Pericardium fibroblast (primary cell): ENCODE measurements around the gene SLC17A4. TPM values are rescaled to one million over a fixed set of nuclear protein-coding genes. Genes with fewer than 3 reads are reported as not detected.

Source experiments
- total RNA-seq: library from RNA; depleted of rRNA; stranded (reverse); fragments of >200 nt; gene quantifications from 2 replicates; pipeline ENCODE4 v1.2.3, GENCODE V29; 2015

The SLC17A4 gene, protein sequence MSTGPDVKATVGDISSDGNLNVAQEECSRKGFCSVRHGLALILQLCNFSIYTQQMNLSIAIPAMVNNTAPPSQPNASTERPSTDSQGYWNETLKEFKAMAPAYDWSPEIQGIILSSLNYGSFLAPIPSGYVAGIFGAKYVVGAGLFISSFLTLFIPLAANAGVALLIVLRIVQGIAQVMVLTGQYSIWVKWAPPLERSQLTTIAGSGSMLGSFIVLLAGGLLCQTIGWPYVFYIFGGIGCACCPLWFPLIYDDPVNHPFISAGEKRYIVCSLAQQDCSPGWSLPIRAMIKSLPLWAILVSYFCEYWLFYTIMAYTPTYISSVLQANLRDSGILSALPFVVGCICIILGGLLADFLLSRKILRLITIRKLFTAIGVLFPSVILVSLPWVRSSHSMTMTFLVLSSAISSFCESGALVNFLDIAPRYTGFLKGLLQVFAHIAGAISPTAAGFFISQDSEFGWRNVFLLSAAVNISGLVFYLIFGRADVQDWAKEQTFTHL
- not detected in 2 replicates for total RNA-seq

DNA sequence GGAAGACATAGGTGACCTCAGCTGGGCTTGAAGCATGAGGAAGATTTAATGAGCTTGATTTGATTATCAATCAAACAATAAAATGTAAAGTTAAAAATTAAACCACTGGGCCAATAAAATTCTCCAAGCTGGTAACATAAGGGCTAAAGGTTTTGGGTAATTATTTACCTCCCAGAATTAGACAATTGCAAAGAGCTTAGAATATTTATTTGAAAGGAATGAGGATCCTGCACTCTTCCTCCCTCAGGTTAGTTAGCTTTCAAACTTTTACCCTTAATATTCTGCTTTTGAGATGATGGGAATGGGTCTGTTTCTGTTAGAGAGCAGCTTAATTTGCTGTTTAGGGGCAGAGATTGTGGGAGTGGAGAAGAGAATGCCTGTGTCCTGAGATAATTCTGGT lies at the start of gene SLC17A4:
TSS of gene SLC17A4 (plus strand) at position 208 of the 400 bp plus-strand sequence. CDS start 7,221 bp downstream, outside the sequence.

Other genes with a start within 250 kb of the SLC17A4 start
- 0.12 TPM in 1 of 2 replicates, not detected in the other for gene SCGN, start 102.5 kb upstream of the SLC17A4 start, total RNA-seq
- gene SLC17A1, start 77.3 kb downstream of the SLC17A4 start, total RNA-seq: not detected in 2 replicates
- not detected in 2 replicates for gene SLC17A3, start 119.5 kb downstream of the SLC17A4 start, total RNA-seq
- 1.7 TPM in 1 of 2 replicates, not detected in the other for gene SLC17A2, start 175.9 kb downstream of the SLC17A4 start, total RNA-seq
- 7.7 and 14.0 TPM in 2 replicates for gene TRIM38, start 208.1 kb downstream of the SLC17A4 start, total RNA-seq